GM19452 (cell line): ENCODE results near the gene ATP6V0D1.
A peak's percentile ranks its signal among the peaks of the same experiment; 100 is the strongest.
"Not testable (repeated sequence)": the region's sequence is repeated elsewhere in the genome, so short reads cannot be mapped to it uniquely, and the experiment has no call there.

Experiments
- ATAC-seq: cut with Tn5 transposase; IDR thresholded peaks from one replicate; pipeline ENCODE4 v1.9.1; 2021; ENCODE audit not compliant: unreplicated experiment

Gene ATP6V0D1

DNA sequence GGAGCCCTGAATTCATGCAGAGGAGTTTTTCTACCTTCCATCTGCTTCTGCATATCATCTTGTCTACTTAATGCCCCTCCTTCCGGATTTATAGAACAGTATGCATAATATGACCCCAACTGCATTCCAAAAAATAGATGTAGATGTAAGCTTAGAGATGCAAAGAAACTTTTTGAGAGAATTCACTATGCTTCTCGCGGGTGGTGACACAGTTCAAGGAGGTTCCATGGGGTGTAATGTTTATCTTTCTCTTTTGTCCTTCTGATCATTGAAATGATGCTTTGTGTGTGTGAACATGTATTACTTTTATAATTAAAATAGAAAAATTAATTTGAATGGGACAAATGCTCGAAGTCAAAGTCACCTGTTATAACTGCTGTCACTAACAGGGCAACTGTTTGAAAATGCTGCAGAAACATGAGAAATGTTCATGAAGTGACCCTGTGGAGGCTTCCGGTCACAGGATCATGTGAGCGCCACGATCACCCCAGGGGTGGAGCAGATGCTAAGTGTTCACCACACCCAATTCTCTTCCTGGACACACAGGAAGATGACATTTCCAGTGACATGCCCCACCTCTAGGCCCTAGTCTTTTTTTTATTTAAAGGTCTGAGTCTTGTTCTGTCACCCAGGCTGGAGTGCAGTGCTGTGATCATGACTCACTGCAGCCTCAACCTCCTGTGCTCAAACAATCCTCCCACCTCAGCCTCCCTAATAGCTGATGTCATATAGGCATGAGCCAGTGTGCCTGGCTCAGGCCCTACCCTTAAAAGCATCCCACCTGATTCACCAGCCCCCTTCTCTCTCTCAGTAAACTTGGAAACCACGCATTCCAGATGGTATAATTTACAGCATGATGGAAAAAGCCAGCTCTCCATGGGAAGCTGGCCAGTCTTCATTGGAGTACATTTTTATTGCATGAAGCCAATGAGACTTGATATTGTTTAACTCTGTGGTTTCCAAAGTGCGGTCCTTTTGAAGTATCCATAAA, 23.4 kb upstream of the ATP6V0D1 start:
- no peak for ATAC-seq

DNA sequence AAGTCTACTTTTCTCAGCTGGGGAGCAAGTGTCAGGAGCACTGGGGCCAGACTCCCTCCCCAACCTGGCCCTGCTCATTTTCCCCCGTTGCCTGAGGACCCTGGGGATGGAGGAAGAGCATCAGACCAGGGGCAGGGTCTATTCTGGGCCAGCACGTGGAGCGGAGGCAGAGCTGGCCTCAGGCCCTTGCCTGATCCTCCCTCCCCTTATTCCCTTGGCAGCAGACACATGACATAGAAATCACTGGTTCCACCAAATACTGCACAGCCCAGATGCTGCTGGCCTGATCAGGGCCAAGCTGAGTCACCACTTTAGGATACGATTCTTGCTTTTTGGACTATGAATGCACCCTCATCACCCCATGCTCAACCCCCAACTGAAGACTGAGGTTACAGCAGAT, 18.1 kb upstream of the ATP6V0D1 start:
- no peak for ATAC-seq

DNA sequence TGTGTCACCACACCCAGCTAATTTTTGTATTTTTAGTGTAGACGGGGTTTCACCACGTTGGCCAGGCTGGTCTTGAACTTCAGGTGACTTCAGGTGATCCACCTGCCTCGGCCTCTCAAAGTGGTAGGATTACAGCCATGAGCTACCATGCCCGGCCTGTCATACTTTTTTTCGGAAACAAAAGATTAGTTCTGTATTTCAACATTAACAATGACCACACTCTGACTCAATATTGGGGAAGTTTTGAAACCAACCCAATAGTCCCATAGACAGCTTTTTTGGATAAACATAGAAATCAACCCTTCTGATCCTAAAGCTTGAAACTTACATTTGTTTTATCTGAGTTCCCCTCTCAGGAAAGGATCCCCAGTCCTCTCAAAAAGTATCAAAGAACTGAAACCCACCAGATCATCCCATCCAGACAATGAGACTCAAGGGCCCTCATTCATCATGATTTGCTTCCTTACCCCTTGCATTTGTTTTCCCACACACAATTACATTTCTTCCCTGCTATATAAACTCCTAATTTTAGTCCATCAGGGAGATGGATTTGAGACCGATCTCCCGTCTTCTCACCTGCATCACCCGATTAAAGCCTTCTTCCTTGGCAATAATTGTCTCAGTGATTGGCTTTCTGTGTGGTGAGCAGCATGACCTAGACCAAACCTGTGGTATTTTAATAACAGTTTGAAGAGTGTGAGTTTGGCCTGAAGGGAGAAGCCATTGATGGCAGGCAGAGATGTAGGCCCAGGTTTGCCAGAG, 9.6 kb upstream of the ATP6V0D1 start:
- ATAC-seq = no peak

DNA sequence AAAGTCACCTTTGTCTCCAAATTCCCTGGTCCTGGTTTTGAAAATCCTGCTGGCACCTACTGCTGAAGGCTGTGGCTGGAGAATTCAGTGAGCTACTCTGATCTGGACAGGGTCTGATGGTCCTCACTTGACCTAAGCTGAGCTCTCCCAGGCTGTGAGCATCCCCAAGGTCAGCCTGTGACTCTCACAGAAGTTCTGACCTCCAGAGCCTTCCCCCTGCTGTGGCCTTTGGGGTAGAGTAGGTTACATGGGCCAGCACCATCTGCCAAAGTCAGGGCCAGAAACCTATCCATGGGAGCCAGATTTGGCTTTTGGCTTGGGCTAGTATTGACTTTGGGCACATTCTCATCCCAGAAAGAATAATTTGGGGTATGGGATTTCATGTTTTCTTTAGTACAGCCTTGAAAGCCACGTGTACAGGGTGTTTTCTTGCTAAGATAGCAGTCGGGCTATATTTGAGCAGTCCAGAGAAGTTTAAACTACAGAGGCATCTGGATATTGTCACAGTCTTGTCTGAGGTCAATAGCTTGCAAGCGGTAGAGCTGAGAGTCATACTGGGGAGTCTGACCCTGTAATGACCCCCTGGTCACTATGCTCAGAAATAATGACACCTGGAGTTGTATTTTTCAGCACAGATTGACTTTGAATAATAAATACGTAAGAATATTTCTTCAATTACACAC, 8.6 kb upstream of the ATP6V0D1 start:
- no peak for ATAC-seq

DNA sequence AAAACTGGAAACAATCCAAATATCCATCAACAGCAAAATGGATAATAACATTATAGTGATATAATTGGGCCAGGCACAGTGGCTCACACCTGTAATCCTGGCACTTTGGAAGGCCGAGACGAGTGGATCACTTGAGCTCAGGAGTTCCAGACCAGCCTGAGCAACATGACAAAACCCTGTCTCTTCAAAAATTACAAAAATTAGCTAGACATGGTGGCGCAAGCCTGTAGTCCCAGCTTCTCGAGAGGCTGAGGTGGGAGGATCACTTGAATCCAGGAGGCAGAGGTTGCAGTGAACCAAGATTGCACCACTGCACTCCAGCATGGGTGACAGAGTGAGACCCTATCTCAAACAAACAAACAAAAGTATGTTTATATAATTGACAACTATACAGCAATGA, 6.6 kb upstream of the ATP6V0D1 start:
- ATAC-seq = not testable (repeated sequence)

DNA sequence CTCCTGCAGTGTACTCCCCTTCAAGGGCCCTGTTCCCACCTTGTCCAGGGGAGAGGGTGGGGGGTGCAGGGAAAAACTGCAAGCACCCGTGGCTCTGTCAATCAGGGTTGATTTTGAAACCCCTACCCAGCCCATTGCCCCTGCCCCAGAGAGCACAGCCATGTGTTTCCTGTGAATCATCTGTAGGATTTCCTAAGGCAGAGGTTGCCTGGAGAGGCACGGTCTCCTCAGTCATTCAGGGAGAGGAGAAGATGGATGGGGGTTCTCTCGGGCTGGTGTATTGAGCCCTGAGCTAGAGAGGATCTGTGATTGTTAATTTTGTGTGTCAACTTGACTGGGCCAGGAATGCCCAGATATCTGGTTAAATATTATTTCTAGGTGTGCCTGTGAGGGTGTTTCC, 5.8 kb upstream of the ATP6V0D1 start:
- no peak for ATAC-seq

DNA sequence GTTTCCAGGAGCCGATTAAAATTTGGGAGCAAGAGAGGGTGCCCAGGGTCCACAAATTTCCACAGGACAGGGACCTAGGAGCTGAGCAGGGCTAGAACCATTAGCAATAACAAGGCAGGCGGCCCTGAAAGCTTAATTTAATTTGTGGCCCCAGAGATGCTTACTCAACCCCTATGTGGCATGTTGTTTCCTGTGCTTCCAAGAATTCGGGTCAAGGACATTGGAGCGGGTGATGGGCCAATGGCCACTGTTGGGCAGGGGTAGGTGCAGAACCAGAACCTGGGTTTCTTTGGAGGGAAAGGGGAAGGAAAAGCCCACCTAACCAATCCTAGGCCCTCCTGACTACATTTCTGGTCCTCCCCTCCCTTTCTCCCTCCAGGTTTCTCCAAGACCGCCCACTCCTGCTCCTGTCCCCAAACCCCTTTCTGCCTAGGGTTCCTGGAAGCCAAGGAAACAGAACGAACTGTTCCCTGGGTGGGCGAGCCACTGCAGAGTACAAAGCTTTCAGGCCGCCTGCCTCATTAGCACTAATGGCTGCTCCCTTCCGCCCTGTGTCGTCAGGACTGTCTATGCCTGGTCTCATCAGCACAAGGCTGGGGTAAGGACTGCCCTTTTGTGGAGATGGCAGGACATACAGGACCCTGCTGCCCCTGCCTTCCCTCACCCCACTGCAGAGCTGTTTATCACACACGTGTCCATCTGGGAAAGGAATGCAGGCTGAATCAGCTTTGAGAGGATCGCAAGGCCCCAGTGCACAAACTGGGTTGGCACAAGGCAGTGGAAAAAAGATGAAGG, 3.0 kb upstream of the ATP6V0D1 start:
- no peak for ATAC-seq

DNA sequence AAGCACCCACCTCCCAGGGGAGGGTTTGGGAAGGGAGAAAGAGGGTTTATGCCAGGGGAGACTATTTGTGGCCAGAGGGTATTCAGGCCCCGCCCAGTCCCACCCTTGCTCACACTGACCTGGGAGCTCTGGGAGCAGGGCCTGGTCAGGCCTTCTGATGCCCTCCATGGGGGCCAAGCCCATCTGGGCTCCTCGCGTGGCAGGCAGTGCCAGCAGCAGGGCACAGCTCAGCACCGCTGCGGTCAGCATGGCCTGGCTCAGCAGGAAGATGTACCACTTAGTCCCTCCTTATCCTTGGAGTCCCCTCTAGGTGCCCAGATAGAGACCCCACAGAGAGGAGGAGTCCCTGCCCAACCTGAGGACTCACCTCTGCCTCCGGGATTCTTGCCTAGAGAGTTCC, 2.2 kb upstream of the ATP6V0D1 start, which contains the start of gene AGRP:
Gene AGRP, minus strand, starts transcription at position 398 of the 400 bp plus-strand sequence. Its CDS starts 149 bp downstream, at position 249.
- no peak for ATAC-seq

DNA sequence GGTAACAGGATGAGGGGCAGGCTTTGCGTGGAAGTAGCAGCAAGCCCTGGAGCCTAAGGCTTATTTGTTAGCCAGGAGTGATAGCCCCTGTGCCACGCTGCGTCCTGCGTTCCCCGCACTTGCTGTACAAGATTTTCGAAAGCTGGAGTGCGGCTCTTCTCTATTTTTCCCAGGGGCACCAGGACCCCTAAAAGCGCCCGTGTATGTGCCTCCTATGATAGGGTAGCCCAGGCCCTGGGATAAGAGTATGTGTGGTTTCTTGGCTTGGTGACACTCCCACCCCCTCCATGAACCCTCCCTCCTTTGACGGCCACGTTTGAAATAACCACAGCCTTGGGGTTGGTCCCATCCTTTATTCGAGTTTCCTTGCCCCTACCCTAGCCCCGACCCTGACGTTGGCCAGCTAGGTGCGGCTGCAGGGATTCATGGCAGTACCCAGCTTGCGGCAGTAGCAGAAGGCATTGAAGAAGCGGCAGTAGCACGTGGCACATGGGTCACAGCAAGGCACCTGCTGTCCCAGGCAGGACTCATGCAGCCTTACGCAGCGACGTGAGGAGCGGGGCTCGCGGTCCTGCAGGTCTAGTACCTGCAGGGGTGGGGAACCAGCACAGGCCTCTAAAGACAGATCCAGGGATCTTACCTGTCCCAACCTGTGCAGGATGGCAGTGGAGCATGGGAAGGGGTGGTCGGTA, 1.4 kb upstream of the ATP6V0D1 start:
- ATAC-seq = no peak

DNA sequence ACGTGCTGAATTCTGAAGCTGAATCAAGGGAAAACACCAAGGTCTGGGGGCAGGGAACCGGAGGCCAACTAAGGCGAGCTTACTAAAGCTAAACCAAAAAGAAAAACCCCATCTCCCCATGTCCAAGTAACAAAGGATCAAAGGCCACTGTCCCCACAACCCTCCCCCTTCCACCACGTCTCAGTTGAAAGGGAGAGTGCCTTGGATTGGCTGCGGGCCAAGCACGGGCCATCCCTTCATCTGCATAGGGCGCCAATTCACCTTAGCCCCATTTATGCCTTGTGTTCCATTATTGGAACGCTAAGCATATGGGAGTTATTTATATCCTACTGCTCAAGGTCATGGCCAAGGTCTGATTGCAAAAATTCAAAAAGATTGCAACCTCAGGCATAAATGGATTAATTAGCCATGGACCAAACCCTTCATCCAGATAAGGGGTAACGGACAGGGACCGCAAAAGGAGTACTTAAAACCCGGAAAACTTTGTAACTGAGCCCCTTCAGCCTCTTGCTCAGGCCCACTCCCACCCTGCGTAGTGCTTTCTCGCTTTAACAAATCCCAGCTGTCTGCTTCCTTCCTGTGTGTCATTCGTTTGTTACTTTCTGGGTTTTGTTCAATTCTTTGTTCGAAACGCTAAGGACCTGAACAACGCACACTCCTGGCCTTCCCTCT, 740 bp upstream of the ATP6V0D1 start:
- ATAC-seq = peak; percentile 3

DNA sequence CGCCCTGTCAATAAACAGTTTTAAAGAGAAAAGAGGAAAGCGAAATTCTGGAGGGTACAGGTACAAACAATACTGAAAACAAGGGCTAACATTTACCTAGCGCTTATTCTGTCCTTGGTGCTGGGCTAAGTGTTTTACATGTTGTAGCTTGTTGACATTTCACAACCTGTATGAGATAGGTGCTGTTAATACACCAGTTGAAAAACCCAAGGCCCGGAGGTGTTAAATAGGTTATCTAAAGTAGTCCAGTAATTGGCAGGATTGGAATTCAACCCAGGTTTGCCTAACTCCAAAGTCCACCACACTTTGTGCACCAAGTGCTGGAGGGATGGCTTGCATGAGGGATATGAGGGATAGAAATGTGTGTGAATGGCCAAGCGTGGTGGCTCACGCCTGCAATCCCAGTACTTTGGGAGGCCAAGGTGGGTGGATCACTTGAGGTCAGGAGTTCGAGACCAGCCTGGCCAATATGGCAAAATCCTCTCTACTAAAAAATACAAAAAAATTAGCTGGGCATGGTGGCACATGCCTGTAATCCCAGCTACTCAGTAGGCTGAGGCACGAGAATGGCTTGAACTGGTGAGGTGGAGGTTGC, 2.9 kb downstream of the ATP6V0D1 start:
- no peak for ATAC-seq

DNA sequence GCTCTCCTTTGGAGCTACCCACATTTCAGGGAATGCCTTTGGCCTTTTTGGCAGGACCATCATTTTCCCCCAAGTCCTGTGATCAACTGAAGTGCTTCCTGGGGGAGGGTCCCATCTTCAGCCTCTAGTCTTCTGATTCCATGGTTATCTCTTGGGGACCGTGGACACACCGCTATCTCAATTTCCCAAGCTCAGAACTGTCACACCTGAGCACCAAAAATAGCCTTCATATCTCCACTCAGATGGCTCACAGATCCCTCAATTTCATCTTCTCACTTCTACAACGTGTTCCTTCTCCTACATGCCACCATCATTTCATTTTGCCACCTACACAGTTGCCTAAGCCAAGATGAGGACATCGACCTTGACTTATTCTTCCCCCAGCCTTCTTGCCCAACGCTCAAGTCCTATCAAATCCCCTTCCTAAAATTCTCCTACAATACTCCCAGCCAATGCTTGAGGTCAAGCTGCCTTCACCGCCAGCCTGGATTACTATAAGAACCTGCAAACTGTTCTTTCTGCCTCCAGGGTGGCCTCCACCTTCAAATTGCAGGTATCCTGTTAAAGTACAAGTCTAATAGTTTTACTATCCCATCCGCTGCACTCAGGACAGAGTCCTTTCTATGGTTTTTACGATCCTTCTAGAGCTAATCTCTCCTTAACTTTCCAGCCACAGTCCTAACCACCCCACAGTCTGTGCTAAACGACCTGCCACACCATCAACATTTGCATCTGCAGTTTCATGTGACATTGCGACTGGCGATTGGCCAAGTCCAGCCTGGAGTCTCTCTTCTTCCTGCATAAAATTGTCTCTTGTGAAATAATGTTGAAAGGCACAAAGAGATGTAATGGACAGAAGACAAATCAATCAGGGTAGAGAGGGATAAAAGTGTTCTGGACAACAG, 6.2 kb downstream of the ATP6V0D1 start:
- no peak for ATAC-seq

DNA sequence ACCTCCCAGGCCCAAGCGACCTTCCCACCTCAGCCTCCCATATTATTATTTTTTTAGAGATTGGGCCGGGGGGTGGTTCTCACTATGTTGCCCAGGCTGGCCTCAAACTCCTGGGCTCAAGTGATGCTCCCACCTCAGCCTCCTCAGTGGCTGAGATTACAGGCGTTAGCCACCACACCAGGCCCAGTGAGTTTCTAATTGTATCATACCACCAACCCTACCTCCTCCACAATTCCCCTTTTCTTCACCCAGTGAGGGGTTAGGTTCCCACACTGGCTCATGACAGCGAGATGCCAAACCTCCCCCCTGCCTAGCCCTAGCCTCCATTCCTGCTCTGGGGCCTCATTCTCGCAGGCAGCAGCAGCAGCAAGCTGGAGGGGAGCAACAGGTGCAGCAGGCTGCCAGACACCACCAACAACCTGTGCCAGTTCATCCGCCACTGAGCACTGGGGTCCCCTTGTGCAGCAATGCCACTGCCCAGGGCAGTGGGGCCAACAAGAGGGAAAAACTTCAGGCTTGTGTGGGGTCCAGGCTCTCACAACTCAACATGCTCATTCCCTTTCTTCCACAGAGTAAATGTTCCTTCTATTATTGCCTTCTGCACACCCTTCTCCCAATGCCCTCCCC, 9.1 kb downstream of the ATP6V0D1 start:
- no peak for ATAC-seq

DNA sequence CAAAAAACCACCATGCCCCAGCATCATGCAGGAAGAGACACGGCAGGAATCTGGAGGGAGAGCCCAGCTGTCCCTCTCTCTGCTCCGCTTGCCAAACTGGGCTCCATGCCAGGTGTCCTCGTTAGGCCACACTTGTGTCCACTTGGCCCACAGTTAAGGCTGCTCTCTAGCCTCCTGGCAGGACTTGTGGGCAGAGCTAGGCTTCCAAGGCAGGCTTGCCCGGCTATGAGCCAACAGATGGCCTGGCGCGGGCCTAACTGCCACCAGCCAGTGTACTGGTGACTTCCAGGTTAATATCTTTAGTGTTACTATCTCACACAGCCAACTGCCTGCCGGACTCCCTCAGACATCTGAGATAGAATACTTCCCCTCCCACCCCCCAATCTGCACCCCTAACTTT, 10.6 kb downstream of the ATP6V0D1 start:
- ATAC-seq = no peak

DNA sequence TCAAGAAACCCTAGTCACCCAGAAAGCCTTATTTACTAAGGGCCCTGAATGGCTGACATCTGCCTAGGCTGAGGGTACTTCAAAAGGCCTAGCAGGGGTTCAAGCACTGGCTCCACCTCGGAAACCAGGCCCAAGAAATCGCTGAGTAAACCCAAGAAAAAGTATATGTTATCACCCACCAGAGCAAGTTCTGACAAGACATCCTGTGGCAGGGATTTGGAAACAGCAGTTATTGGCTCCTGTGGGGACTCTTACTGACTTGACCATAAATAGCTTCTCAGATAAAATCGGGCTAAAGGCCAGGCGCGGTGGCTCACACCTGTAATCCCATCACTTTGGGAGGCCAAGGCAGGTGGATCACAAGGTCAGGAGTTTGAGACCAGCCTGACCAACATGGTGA, 12.2 kb downstream of the ATP6V0D1 start:
- ATAC-seq = no peak

DNA sequence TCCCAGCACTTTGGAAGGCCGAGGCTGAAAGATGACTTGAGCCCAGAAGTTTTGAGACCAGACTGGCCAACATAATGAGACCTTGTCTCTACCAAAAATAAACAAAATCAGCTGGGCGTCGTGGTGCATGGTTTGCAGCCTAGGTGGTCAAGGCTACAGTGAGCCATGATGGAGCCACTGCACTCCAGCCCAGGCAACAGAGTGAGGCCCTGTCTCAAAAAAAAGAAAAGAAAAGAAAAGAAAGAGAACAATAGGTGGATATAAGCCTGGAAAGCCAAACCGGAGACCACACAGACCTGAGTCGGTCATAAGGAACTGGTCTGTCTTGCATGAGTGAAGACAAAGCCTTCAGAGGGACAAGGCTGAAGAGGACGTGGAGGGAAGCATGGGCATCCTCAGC, 14.4 kb downstream of the ATP6V0D1 start:
- no peak for ATAC-seq

DNA sequence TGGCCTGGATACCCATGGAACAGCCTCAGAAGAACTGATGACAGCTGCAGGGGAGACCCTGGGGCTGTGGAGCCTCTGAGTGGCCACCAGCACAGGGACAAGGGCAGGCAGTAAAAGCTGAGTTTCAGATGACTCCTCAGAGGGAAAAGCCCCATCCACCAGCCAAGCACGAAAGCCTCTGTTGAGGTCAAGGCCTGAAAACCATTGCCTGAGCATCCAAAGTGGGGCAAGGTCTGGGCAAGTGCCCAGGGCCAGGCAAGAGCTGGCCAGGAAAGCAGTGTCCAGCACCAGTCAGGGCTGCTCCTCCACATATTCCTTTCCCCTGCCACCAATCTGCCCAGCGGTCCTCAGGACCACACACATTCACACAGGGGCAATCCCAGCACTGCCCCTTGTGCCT, 16.4 kb downstream of the ATP6V0D1 start:
- ATAC-seq = no peak

DNA sequence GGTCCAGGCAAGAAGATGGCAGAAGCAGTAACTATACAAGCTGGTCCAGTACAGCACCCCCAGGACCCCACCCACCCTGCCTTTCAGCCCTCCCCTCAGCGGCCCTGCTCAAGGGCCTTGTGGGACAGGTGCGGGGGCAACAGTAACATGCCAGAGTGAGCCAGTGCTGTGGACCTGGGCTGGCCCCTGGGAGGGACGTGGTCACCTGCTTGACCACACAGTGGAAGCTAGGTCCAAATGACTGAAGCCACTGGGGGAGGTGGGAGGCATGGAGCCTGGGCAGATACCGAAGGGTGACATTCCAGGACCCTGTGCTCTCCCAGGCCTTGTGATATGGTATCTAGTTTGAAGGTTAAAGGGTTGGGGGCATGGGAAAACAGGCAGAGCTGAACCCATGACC, 17.3 kb downstream of the ATP6V0D1 start:
- ATAC-seq = no peak
